Thymus (tissue), 11 donors: ENCODE results near the gene SEC22A. TPM values are rescaled to one million over a fixed set of nuclear protein-coding genes. Genes with fewer than 3 reads are reported as not detected.
"Not testable (repeated sequence)": the region's sequence is repeated elsewhere in the genome, so short reads cannot be mapped to it uniquely, and the experiment has no call there.

ENCODE experiments used
- DNase-seq, 9 donors: peaks; one replicate each; pipeline ENCODE4 v3.0.0-alpha.2; 2013; ENCODE audit warnings: low spot score in 9 of 9, low read depth in 6 of 9, missing footprints in 1 of 9
- H3K27ac ChIP-seq, 2 donors: one replicate each; pipeline ENCODE4 v1.5.1; 2013; ENCODE audit warnings: control low read depth in 1 of 2, low read depth in 1 of 2, low read length in 1 of 2, mild to moderate bottlenecking in 1 of 2, moderate library complexity in 1 of 2
- H3K27me3 ChIP-seq, 2 donors: one replicate each; pipeline ENCODE4 v1.5.1; 2013; ENCODE audit warnings: low read length in 1 of 2; ENCODE audit not compliant: control insufficient read depth in 2 of 2, insufficient read depth in 1 of 2
- H3K36me3 ChIP-seq, 2 donors: one replicate each; pipeline ENCODE4 v1.5.1; 2013; ENCODE audit warnings: low read length in 1 of 2, mild to moderate bottlenecking in 1 of 2, moderate library complexity in 1 of 2; ENCODE audit not compliant: control insufficient read depth in 2 of 2, insufficient read depth in 2 of 2
- H3K4me1 ChIP-seq, 2 donors: one replicate each; pipeline ENCODE4 v1.5.1; 2013; ENCODE audit warnings: low read length in 2 of 2; ENCODE audit not compliant: control insufficient read depth in 2 of 2, insufficient read depth in 2 of 2
- H3K4me3 ChIP-seq, 2 donors: one replicate each; pipeline ENCODE4 v1.5.1; 2013; ENCODE audit warnings: low read length in 2 of 2, control low read depth in 1 of 2, mild to moderate bottlenecking in 1 of 2
- H3K9me3 ChIP-seq, 2 donors: one replicate each; pipeline ENCODE4 v1.5.1; 2013; ENCODE audit warnings: low read length in 1 of 2, mild to moderate bottlenecking in 1 of 2; ENCODE audit not compliant: control insufficient read depth in 2 of 2, insufficient read depth in 1 of 2
- WGBS: extraction: QIAGEN DNeasy Blood & Tissue Kit; methylation state at CpG from one replicate; pipeline ENCODE4 v1.1.7; 2013; 5-methylcytosine and 5-hydroxymethylcytosine counted together
- polyA plus RNA-seq: library from polyadenylated mRNA; stranded (reverse); fragments of 200-250 nt; gene quantifications from one replicate; pipeline ENCODE4 v1.2.3, GENCODE V29; 2013
- total RNA-seq: library from RNA; stranded (reverse); fragments of 120-200 nt; gene quantifications from one replicate; pipeline ENCODE4 v1.2.4, GENCODE V29; 2013
- donor health status: healthy.

SEC22A gene
- total and polyA plus RNA-seq, 2 donors, result 15.8 to 23.2 TPM

GRCh38 chr3:123198372-123198771 is 3.4 kb upstream of the SEC22A start:
- DNase-seq, result no peak
- H3K4me1 ChIP-seq, result peaks cover 8 to 13% of the 10 kb centered on the region in 2 donors
- H3K27me3 ChIP-seq, result no peaks in the 10 kb centered on the region
- no peak overlapping the region for H3K27ac ChIP-seq
- peaks cover 0 to 5% of the 10 kb centered on the region in 2 donors for H3K9me3 ChIP-seq
- WGBS, result 96% methylated on average over 1 of the region's 1 CpG
- no peak overlapping the region for H3K4me3 ChIP-seq
- H3K36me3 ChIP-seq, result no peaks in the 10 kb centered on the region

- peaks cover 0 to 2% of the 10 kb centered on the region in 2 donors for H3K36me3 ChIP-seq
- WGBS, result 8% methylated on average over 6 of the region's 6 CpGs
- peaks cover 0 to 5% of the 10 kb centered on the region in 2 donors for H3K9me3 ChIP-seq
- H3K4me3 ChIP-seq, result peak overlapping the region; percentile 82 to 87
- H3K27ac ChIP-seq, result peak overlapping the region; percentile 80 to 89
- peaks cover 8 to 13% of the 10 kb centered on the region in 2 donors for H3K4me1 ChIP-seq
- H3K27me3 ChIP-seq, result no peaks in the 10 kb centered on the region
- DNase-seq, result peak in 1 of 9 donors; percentile 3
These were observed 553 bp upstream of the SEC22A start for GRCh38 chr3:123201223-123201556.

DNA sequence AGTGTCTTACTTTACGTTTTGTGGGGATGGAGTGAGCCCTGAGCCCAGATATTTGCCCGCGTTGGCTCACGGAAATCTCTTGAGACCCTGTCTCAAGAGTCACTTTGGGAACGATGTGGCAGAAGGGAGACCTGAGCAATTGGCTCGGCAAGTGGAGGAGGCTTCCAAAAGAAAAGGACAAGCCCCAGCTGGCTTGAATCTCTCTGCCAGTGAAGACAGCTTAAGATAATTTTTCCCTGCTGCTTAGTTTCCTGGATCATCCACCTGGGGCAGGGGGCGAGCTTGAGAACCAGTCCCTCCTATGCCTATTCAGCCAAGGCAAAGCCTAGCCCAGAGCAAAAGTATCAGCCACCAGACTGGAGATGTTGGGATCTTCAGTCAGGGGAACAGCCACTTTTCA is 708 bp downstream of the SEC22A start:
- Histone ChIP-seq H3K4me3 (peak overlapping the region; percentile 82 to 87), H3K9me3 (peaks cover 0 to 5% of the 10 kb centered on the region in 2 donors), H3K4me1 (peaks cover 8 to 13% of the 10 kb centered on the region in 2 donors), H3K36me3 (peaks cover 0 to 2% of the 10 kb centered on the region in 2 donors), H3K27me3 (no peaks in the 10 kb centered on the region), H3K27ac (peak overlapping the region; percentile 84 to 88)
- WGBS, result 6% methylated on average over 7 of the region's 7 CpGs
- peak in 3 of 9 donors; percentile 3 to 9 (median 7) for DNase-seq

DNA sequence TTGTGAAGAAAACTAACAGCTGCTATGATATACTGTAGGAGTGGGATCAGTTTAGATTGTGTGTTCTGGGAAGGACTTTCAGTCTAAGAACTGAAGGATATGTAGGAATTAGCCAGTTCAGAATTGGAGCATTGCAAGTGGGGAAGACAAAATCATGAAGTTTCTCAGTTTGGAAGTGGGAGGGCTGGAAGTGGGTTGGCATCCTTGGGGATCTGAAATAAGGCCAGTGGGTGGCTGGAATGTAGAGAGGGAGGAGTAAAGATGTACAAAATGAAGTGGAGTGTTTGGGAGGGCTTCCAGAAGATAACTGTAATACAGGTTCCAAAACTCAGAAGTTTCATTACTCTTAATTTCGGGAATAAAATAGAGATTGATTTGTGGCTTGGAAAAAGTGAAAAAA is 17.2 kb downstream of the SEC22A start:
- Histone ChIP-seq H3K9me3 (no peaks in the 10 kb centered on the region), H3K4me3 (no peak overlapping the region), H3K36me3 (peaks cover 0 to 20% of the 10 kb centered on the region in 2 donors), H3K27ac (no peak overlapping the region), H3K27me3 (no peaks in the 10 kb centered on the region), H3K4me1 (no peaks in the 10 kb centered on the region)
- 100% methylated on average over 1 of the region's 1 CpG for WGBS
- DNase-seq, result no peak

- H3K4me1 ChIP-seq, DNase-seq, H3K9me3 ChIP-seq, H3K4me3 ChIP-seq, H3K27ac ChIP-seq, H3K27me3 ChIP-seq: not testable (repeated sequence)
- peaks cover 0 to 16% of the 10 kb centered on the region in 2 donors for H3K36me3 ChIP-seq
- 81% methylated on average over 4 of the region's 4 CpGs for WGBS
These were observed 19.6 kb downstream of the SEC22A start for GRCh38 chr3:123221369-123221768.

DNA sequence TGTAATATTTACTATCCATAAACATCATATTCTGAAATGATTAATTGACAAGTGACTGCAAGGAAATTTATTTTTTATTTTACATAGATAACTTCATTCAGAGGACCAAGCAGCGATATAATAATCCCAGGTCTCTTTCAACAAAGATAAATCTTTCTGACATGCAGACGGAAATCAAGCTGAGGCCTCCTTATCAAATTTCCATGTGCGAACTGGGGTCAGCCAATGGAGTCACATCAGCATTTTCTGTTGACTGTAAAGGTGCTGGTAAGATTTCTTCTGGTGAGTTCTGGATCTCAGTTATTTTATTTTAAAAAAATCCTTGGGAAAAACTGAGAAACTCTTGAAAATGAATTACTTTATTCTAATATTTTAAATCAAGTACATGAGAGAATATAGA is 23.3 kb downstream of the SEC22A start:
- Histone ChIP-seq H3K27me3 (no peaks in the 10 kb centered on the region), H3K9me3 (peaks cover 1 to 13% of the 10 kb centered on the region in 2 donors), H3K4me3 (no peak overlapping the region), H3K27ac (no peak overlapping the region), H3K36me3 (peaks cover 7 to 9% of the 10 kb centered on the region in 2 donors), H3K4me1 (no peaks in the 10 kb centered on the region)
- 97% methylated on average over 3 of the region's 3 CpGs for WGBS
- DNase-seq, result no peak

- Histone ChIP-seq H3K9me3 (peaks cover 1 to 14% of the 10 kb centered on the region in 2 donors), H3K4me1 (no peaks in the 10 kb centered on the region), H3K4me3 (no peak overlapping the region), H3K27me3 (no peaks in the 10 kb centered on the region), H3K27ac (no peak overlapping the region), H3K36me3 (peaks cover 7 to 9% of the 10 kb centered on the region in 2 donors)
- no peak for DNase-seq
These were observed 24.8 kb downstream of the SEC22A start for GRCh38 chr3:123226549-123226948.

DNA sequence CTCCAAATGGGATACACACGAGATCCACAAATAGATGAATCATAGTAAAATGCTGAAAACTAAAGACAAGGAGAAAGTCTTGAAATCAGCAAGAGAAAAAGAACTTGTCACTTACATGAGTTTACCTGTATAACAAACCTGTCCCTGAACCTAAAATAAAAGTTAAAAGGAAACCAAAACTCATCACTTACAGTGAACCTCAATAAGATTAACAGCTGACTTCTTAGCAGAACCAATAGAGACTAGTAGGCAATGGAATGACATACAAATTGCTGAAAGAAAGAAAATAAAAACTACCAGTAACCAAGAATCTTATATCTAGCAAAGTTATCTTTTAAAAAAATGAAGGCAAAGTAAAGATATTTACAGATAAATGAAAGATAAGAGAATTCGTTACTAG is 27.4 kb downstream of the SEC22A start:
- Histone ChIP-seq H3K9me3 (peaks cover 1 to 14% of the 10 kb centered on the region in 2 donors), H3K4me3 (no peak overlapping the region), H3K36me3 (peaks cover 5 to 11% of the 10 kb centered on the region in 2 donors), H3K27ac (no peak overlapping the region), H3K27me3 (no peaks in the 10 kb centered on the region), H3K4me1 (no peaks in the 10 kb centered on the region)
- peak in 1 of 9 donors; percentile 16 for DNase-seq
- WGBS, result 98% methylated on average over 2 of the region's 2 CpGs

GRCh38 chr3:123236902-123237301 is 35.2 kb downstream of the SEC22A start:
- no peaks in the 10 kb centered on the region for H3K4me1 ChIP-seq
- H3K36me3 ChIP-seq, result peaks cover 3 to 4% of the 10 kb centered on the region in 2 donors
- no peak overlapping the region for H3K27ac ChIP-seq
- WGBS, result 97% methylated on average over 3 of the region's 3 CpGs
- no peaks in the 10 kb centered on the region for H3K27me3 ChIP-seq
- no peak for DNase-seq
- no peaks in the 10 kb centered on the region for H3K9me3 ChIP-seq
- H3K4me3 ChIP-seq, result no peak overlapping the region

DNA sequence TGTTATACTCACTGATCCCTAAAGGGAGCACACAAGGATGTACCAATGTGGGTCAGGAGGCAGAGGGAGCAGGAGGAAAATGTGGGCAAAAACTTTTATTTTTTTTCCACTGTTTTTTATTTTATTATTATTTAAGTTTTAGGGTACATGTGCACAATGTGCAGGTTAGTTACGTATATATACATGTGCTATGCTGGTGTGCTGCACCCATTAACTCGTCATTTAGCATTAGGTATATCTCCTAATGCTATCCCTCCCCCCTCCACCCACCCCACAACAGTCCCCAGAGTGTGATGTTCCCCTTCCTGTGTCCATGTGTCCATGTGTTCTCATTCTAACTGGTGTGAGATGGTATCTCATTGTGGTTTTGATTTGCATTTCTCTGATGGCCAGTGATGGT is 37.4 kb downstream of the SEC22A start:
- H3K36me3 ChIP-seq, H3K4me3 ChIP-seq, H3K27me3 ChIP-seq, H3K27ac ChIP-seq, DNase-seq, H3K4me1 ChIP-seq, H3K9me3 ChIP-seq: not testable (repeated sequence)
- WGBS, result 99% methylated on average over 2 of the region's 2 CpGs
